IMR-90 (cell line): ENCODE results near the gene MPZL3. TPM values are rescaled to one million over a fixed set of nuclear protein-coding genes. Genes with fewer than 3 reads are reported as not detected.

Experiments
- ATAC-seq: fragments of 200-7000 bp; cut with Tn5 transposase; 2 replicates; pipeline ENCODE4 v1.9.1; 2020; ENCODE audit warnings: low read depth, mild to moderate bottlenecking, moderate library complexity
- BruUV-seq: library from RNA; stranded (reverse); fragments of 400-500 nt; replicated peaks from 2 replicates; lab custom pipeline; 2021; lab: Mats Ljungman, UMichigan
- CTCF ChIA-PET: fragments of 300-600 bp; formaldehyde crosslinking; extraction: SDS; loops from one replicate; lab custom pipeline; 2021; ENCODE audit warnings: antibody characterized with exemption; lab: Yijun Ruan, JAX
- POLR2A ChIA-PET: fragments of 300-600 bp; sonication (Branson Sonifier 250); formaldehyde crosslinking; loops from one replicate; lab custom pipeline; 2022; ENCODE audit warnings: antibody characterized with exemption; ENCODE audit not compliant: unreplicated experiment; lab: Charles Lee
- DNase-seq: peaks from one replicate; pipeline ENCODE4 v3.0.0; 2013
- H2AFZ ChIP-seq: replicated peaks from 2 replicates; pipeline ENCODE3; 2013; ENCODE audit warnings: low read length, mild to moderate bottlenecking; ENCODE audit not compliant: poor library complexity
- H2AK5ac ChIP-seq: 2 replicates; pipeline ENCODE4 v1.6.1; 2013; ENCODE audit warnings: low read depth, low read length, inconsistent platforms
- H2AK9ac ChIP-seq: replicated peaks from 2 replicates; pipeline ENCODE3; 2013; ENCODE audit warnings: mild to moderate bottlenecking, low read depth, low read length, moderate library complexity; ENCODE audit not compliant: poor library complexity
- H2BK120ac ChIP-seq: 2 replicates; pipeline ENCODE4 v1.6.1; 2013; ENCODE audit warnings: low read depth, low read length, inconsistent platforms
- H2BK15ac ChIP-seq: 3 replicates; pipeline ENCODE4 v1.6.1; 2013; ENCODE audit warnings: low read depth, low read length, inconsistent platforms
- H2BK20ac ChIP-seq: 2 replicates; pipeline ENCODE4 v1.6.1; 2013; ENCODE audit warnings: low read depth, mild to moderate bottlenecking, inconsistent platforms, low read length, moderate library complexity
- H2BK5ac ChIP-seq: 2 replicates; pipeline ENCODE4 v1.6.1; 2013; ENCODE audit warnings: mild to moderate bottlenecking, low read depth, low read length, inconsistent platforms; ENCODE audit not compliant: poor library complexity, severe bottlenecking
- H3K14ac ChIP-seq: replicated peaks from 2 replicates; pipeline ENCODE4 v1.6.1; 2013; ENCODE audit warnings: low read depth, low read length, inconsistent platforms
- H3K18ac ChIP-seq: 2 replicates; pipeline ENCODE4 v1.6.1; 2013; ENCODE audit warnings: low read depth, low read length, control low read depth
- H3K23ac ChIP-seq: 2 replicates; pipeline ENCODE4 v1.6.1; 2013; ENCODE audit warnings: low read depth, low read length, inconsistent platforms
- H3K27ac ChIP-seq: 2 replicates; pipeline ENCODE4 v1.5.1; 2013; ENCODE audit warnings: mild to moderate bottlenecking, control low read depth, low read length; ENCODE audit not compliant: insufficient read depth
- H3K27me3 ChIP-seq: 2 replicates; pipeline ENCODE4 v1.6.1; 2013; ENCODE audit warnings: low read length; ENCODE audit not compliant: control insufficient read depth, insufficient read depth
- H3K36me3 ChIP-seq: 2 replicates; pipeline ENCODE4 v1.6.1; 2013; ENCODE audit warnings: low read length, mixed read lengths; ENCODE audit not compliant: control insufficient read depth, insufficient read depth
- H3K4ac ChIP-seq: 2 replicates; pipeline ENCODE4 v1.6.1; 2013; ENCODE audit warnings: low read depth, low read length, inconsistent platforms
- H3K4me1 ChIP-seq: 2 replicates; pipeline ENCODE4 v1.6.1; 2013; ENCODE audit warnings: low read length, mixed read lengths; ENCODE audit not compliant: control insufficient read depth, insufficient read depth
- H3K4me2 ChIP-seq: 2 replicates; pipeline ENCODE4 v1.6.1; 2013; ENCODE audit warnings: low read depth, mild to moderate bottlenecking, control low read depth, low read length, moderate library complexity
- H3K4me3 ChIP-seq: 2 replicates; pipeline ENCODE4 v1.5.1; 2013; ENCODE audit warnings: low read depth, mild to moderate bottlenecking, control low read depth, low read length, moderate library complexity; ENCODE audit not compliant: insufficient read depth
- H3K56ac ChIP-seq: 2 replicates; pipeline ENCODE4 v1.6.1; 2013; ENCODE audit warnings: low read length, inconsistent platforms; ENCODE audit not compliant: insufficient read depth; ENCODE audit errors: extremely low read depth
- H3K79me1 ChIP-seq, 2 experiments: 2 replicates each; pipeline ENCODE4 v1.6.1; 2013; ENCODE audit warnings: low read length in 2 of 2, inconsistent platforms in 1 of 2, low read depth in 1 of 2
- H3K9ac ChIP-seq: 2 replicates; pipeline ENCODE4 v1.6.1; 2013; ENCODE audit warnings: low read depth, low read length, control low read depth
- H3K9me1 ChIP-seq: 2 replicates; pipeline ENCODE4 v1.6.1; 2013; ENCODE audit warnings: low read length, inconsistent platforms; ENCODE audit not compliant: insufficient read depth
- H3K9me3 ChIP-seq: 2 replicates; pipeline ENCODE4 v1.6.1; 2013; ENCODE audit warnings: low read length; ENCODE audit not compliant: control insufficient read depth, insufficient read depth
- H4K20me1 ChIP-seq: 2 replicates; pipeline ENCODE4 v1.6.1; 2013; ENCODE audit warnings: low read length, inconsistent platforms; ENCODE audit not compliant: insufficient read depth
- H4K5ac ChIP-seq: 2 replicates; pipeline ENCODE4 v1.6.1; 2013; ENCODE audit warnings: mild to moderate bottlenecking, low read depth, low read length, control low read depth
- H4K8ac ChIP-seq, 2 experiments: 2 replicates each; pipeline ENCODE4 v1.6.1; 2013; ENCODE audit warnings: low read depth in 2 of 2, low read length in 2 of 2, control low read depth in 1 of 2, inconsistent platforms in 1 of 2
- H4K91ac ChIP-seq: 2 replicates; pipeline ENCODE4 v1.6.1; 2013; ENCODE audit warnings: low read depth, low read length, inconsistent platforms; ENCODE audit not compliant: insufficient read depth
- CEBPB ChIP-seq: IDR thresholded peaks from 2 replicates; pipeline ENCODE4 v1.6.1; 2012; ENCODE audit warnings: low read depth, low read length, improper control_type of control experiment
- CHD1 ChIP-seq: IDR thresholded peaks from 2 replicates; pipeline ENCODE4 v1.6.1; 2012; ENCODE audit warnings: low read depth, low read length, improper control_type of control experiment
- ELK1 ChIP-seq: fragments of 150-350 bp; IDR thresholded peaks from 2 replicates; pipeline ENCODE4 v1.6.1; 2016; ENCODE audit warnings: low read depth, mild to moderate bottlenecking, low read length, moderate library complexity, borderline replicate concordance
- FOS ChIP-seq: fragments of 150-350 bp; IDR thresholded peaks from 2 replicates; pipeline ENCODE4 v1.6.1; 2016; ENCODE audit warnings: low read depth, low read length
- MAFK ChIP-seq: IDR thresholded peaks from 2 replicates; pipeline ENCODE4 v1.6.1; 2012; ENCODE audit warnings: low read depth, low read length, improper control_type of control experiment
- MAZ ChIP-seq: IDR thresholded peaks from 2 replicates; pipeline ENCODE4 v1.6.1; 2012; ENCODE audit warnings: low read depth, mild to moderate bottlenecking, low read length, improper control_type of control experiment, moderate library complexity, borderline replicate concordance
- MXI1 ChIP-seq: IDR thresholded peaks from 2 replicates; pipeline ENCODE4 v1.6.1; 2012; ENCODE audit warnings: low read depth, mild to moderate bottlenecking, low read length, moderate library complexity, borderline replicate concordance
- POLR2A ChIP-seq: IDR thresholded peaks from 2 replicates; pipeline ENCODE4 v1.6.1; 2012; ENCODE audit warnings: mild to moderate bottlenecking, low read depth, low read length
- RAD21 ChIP-seq: IDR thresholded peaks from 2 replicates; pipeline ENCODE4 v1.6.1; 2012; ENCODE audit warnings: low read length, improper control_type of control experiment
- RCOR1 ChIP-seq: IDR thresholded peaks from 2 replicates; pipeline ENCODE4 v1.6.1; 2012; ENCODE audit warnings: mild to moderate bottlenecking, low read length, improper control_type of control experiment; ENCODE audit not compliant: insufficient replicate concordance
- RFX5 ChIP-seq: IDR thresholded peaks from 2 replicates; pipeline ENCODE4 v1.8.0; 2012; ENCODE audit warnings: low read depth, mild to moderate bottlenecking, low read length, moderate library complexity
- SMC3 ChIP-seq: fragments of 150-350 bp; IDR thresholded peaks from 2 replicates; pipeline ENCODE4 v1.6.1; 2016; ENCODE audit warnings: low read depth, mild to moderate bottlenecking, antibody characterized with exemption, low read length, moderate library complexity
- USF2 ChIP-seq: fragments of 150-350 bp; IDR thresholded peaks from 2 replicates; pipeline ENCODE4 v1.6.1; 2017; ENCODE audit warnings: mild to moderate bottlenecking, antibody characterized with exemption, low read length, low read depth
- WGBS, 2 experiments: methylation state at CpG; one replicate each; pipeline versions ENCODE4 v1.1.5 to v1.1.7; 2013; ENCODE audit warnings: missing lambda C conversion rate in 2 of 2; ENCODE audit not compliant: insufficient read length in 1 of 2; ENCODE audit errors: extremely low coverage in 2 of 2; 5-methylcytosine and 5-hydroxymethylcytosine counted together
- dilution Hi-C: fragments of 300-500 bp; cut with HindIII; formaldehyde crosslinking; loops from one replicate; pipeline ENCODE4 v1.14.3; 2018; ENCODE audit warnings: low sequenced_read_pairs; ENCODE audit not compliant: unreplicated experiment
- in situ Hi-C: fragments of 300-500 bp; cut with MboI; formaldehyde crosslinking; loops from 3 replicates; pipeline ENCODE4 v1.14.3; 2019; ENCODE audit warnings: low sequenced_read_pairs, inconsistent platforms, mixed read lengths
- intact Hi-C: fragments of 100-400 bp; cut with micrococcal nuclease; formaldehyde crosslinking; loops from 2 replicates; pipeline ENCODE4 v1.10.0; 2022
- polyA plus RNA-seq, 3 experiments: library from polyadenylated mRNA; depleted of rRNA; stranded (reverse); fragments of >200 nt; gene quantifications; 2 replicates each; pipeline ENCODE4 v1.2.3, GENCODE V29; 2012; ENCODE audit warnings: low replicate concordance in 1 of 3
- total RNA-seq: library from RNA; depleted of rRNA; stranded (reverse); fragments of >200 nt; gene quantifications from 2 replicates; pipeline ENCODE4 v1.2.3, GENCODE V29; 2012
- TF ChIP-seq, protein P1 (sequence below): conservative IDR thresholded peaks from 2 replicates; pipeline ENCODE4 v1.5.1; 2012; ENCODE audit warnings: mild to moderate bottlenecking, low read depth, low read length, improper control_type of control experiment

MPZL3 gene
- total and polyA plus RNA-seq, 2 of the 4 experiments (the other 2 are of a cell fraction), result 0.15 to 0.36 TPM

DNA sequence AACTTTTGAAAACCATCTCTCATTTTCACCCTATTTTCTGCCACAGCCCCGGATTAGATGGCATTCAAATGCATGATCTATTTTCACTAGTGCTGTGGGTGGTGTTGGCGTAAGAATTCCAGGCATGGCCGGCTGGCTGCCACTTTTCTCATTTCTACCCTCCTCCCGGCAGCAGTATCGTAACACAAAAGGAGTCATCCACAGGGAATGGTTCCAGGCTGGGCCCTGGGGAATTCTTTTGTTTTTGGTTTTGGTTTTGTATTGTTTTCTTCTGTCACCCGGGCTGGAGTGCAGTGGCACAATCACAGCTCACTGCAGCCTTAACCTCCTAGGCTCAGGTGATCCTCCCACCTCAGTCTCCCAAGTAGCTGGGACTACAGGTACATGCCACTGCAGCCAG, 41.2 kb downstream of the MPZL3 start:
- no peaks in the 10 kb centered on the region for H3K36me3 ChIP-seq
- no peak overlapping the region for H2AFZ ChIP-seq
- in situ Hi-C loops, result no loop called here
- no peak overlapping the region for H3K56ac ChIP-seq
- no peak overlapping the region for H4K8ac ChIP-seq
- WGBS, 2 experiments, result no CpG with 5 or more reads among the region's 6 CpGs
- no peak overlapping the region for H4K91ac ChIP-seq
- H2BK120ac ChIP-seq, result no peak overlapping the region
- ChIA-PET POLR2A (no interaction called here), CTCF (no interaction called here)
- no peak overlapping the region for H3K23ac ChIP-seq
- dilution Hi-C loops, result no loop called here
- H3K4me2 ChIP-seq, result no peak overlapping the region
- no peak overlapping the region for H2BK20ac ChIP-seq
- no peak overlapping the region for H3K4ac ChIP-seq
- H2BK5ac ChIP-seq, result no peak overlapping the region
- ATAC-seq (no peak), DNase-seq (no peak)
- no peaks in the 10 kb centered on the region for H3K79me1 ChIP-seq
- no TSS peak for BruUV-seq
- intact Hi-C loops, result no loop called here
- no peak overlapping the region for H2AK9ac ChIP-seq
- no peaks in the 10 kb centered on the region for H3K9me3 ChIP-seq
- no peaks in the 10 kb centered on the region for H3K9me1 ChIP-seq
- no peak overlapping the region for H3K18ac ChIP-seq
- no peak overlapping the region for H3K27ac ChIP-seq
- TF ChIP-seq, protein P1, sequence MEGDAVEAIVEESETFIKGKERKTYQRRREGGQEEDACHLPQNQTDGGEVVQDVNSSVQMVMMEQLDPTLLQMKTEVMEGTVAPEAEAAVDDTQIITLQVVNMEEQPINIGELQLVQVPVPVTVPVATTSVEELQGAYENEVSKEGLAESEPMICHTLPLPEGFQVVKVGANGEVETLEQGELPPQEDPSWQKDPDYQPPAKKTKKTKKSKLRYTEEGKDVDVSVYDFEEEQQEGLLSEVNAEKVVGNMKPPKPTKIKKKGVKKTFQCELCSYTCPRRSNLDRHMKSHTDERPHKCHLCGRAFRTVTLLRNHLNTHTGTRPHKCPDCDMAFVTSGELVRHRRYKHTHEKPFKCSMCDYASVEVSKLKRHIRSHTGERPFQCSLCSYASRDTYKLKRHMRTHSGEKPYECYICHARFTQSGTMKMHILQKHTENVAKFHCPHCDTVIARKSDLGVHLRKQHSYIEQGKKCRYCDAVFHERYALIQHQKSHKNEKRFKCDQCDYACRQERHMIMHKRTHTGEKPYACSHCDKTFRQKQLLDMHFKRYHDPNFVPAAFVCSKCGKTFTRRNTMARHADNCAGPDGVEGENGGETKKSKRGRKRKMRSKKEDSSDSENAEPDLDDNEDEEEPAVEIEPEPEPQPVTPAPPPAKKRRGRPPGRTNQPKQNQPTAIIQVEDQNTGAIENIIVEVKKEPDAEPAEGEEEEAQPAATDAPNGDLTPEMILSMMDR, result no peak
- TF ChIP-seq POLR2A (no peak), SMC3 (no peak), ELK1 (no peak), MAFK (no peak), RCOR1 (no peak), USF2 (no peak), CEBPB (no peak), FOS (no peak), CHD1 (no peak), RFX5 (no peak), MAZ (no peak), RAD21 (no peak), MXI1 (no peak)
- peaks cover 18% of the 10 kb centered on the region for H3K27me3 ChIP-seq
- no peak overlapping the region for H2AK5ac ChIP-seq
- H3K14ac ChIP-seq, result no peak overlapping the region
- H3K9ac ChIP-seq, result no peak overlapping the region
- no peaks in the 10 kb centered on the region for H3K4me1 ChIP-seq
- H4K5ac ChIP-seq, result no peak overlapping the region
- no peak overlapping the region for H2BK15ac ChIP-seq
- H4K20me1 ChIP-seq, result no peaks in the 10 kb centered on the region
- no peak overlapping the region for H3K4me3 ChIP-seq
